ENCODE data around the gene IL12RB2. TPM values are rescaled to one million over a fixed set of nuclear protein-coding genes. Genes with fewer than 3 reads are reported as not detected.

IL12RB2 gene
- total and polyA plus RNA-seq, 2 donors (not counting 3 experiments of a cell fraction or from before 2014, with no cell fraction given) = 0.42 TPM; not detected in 1

DNA sequence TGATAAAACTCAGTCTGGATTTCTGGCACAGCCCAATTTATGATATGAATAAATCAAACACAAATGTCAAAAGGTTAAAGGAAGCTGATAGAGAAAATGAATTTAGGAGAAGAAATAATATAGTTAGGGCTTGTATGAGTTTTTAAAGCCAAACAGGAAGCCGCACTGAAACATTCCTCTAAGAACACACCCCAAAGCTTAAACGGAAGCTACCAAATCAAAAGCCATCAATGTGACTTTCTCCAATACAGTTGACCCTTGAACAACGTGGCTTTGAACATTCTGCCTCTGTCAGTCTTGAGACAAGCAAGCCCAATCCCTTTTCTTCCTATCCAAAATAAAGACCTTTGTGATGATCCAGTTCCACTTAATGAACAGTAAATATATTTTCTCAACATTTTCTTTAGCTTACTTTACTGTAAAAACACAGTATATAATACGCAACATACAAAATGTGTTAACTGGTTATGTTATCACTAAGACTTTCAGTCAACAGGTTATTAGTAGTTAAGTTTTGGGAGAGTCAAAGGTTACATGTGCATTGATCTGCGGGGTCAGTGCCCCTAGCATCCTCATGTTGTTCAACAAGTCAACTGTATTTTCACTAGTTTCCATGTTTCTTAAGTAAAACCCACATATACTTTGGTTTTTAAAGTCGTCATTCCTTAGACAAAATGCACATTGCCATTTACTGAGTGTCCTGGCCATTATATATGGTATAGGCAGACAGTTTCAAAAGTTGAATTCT is 111.3 kb downstream of the IL12RB2 start:
- H3K4me2 ChIP-seq (ENCODE audit: insufficient read depth, low read length) = no peak overlapping the region
- FAIRE-seq (no peak), DNase-seq (ENCODE audit: low read depth, low spot score) (no peak)
- TF ChIP-seq POLR2AphosphoS5 (IDR thresholded peaks at IDR 0.05; ENCODE audit: insufficient read depth, low read depth, low read length) (no peak), POLR2A (IDR thresholded peaks at IDR 0.05; ENCODE audit: low read depth, low read length) (no peak), FOS (IDR thresholded peaks at IDR 0.05; ENCODE audit: borderline replicate concordance, insufficient read depth, low read length) (no peak), EZH2 (IDR thresholded peaks at IDR 0.05; ENCODE audit: borderline replicate concordance, low read depth, low read length, severe bottlenecking) (no peak)
- no peaks in the 10 kb centered on the region for H3K27me3 ChIP-seq (ENCODE audit: control insufficient read depth in 2 of 2, insufficient read depth in 2 of 2, low read length in 2 of 2)
- ChIA-PET CTCF (interaction anchor here (0.7 to 0.9 kb wide), 2 partner anchors 72 to 81 kb away, joined by 4 read pairs; no protein-coding TSS in a partner anchor), POLR2A (no interaction called here)
- H3K9me3 ChIP-seq (replicated peaks; ENCODE audit: control insufficient read depth, insufficient read depth, low read length) = no peaks in the 10 kb centered on the region
- H3K36me3 ChIP-seq (ENCODE audit: control insufficient read depth in 2 of 2, extremely low read depth in 1 of 2, insufficient read depth in 2 of 2, low read length in 2 of 2) = peaks cover 22 to 56% of the 10 kb centered on the region in 2 experiments
- H3K9ac ChIP-seq (replicated peaks; ENCODE audit: extremely low read depth, insufficient read depth, low read length) = no peak overlapping the region
- dilution Hi-C loops (cut with MboI; ENCODE audit: extremely low pct_ligation_motif_present, low sequenced_read_pairs) = no loop called here
- H3K9me1 ChIP-seq (replicated peaks; ENCODE audit: control insufficient read depth, extremely low read depth, insufficient read depth, low read length) = no peaks in the 10 kb centered on the region
- H3K79me2 ChIP-seq (ENCODE audit: control insufficient read depth, insufficient read depth, low read length) = peaks cover 96% of the 10 kb centered on the region
- peaks cover 12% of the 10 kb centered on the region for H4K20me1 ChIP-seq (replicated peaks; ENCODE audit: control insufficient read depth, extremely low read depth, insufficient read depth, low read length)
- H3K4me1 ChIP-seq (ENCODE audit: control insufficient read depth, extremely low read depth, insufficient read depth, low read length) = peaks cover 7% of the 10 kb centered on the region
- no peak overlapping the region for H2AFZ ChIP-seq (ENCODE audit: low read depth, low read length)
- H3K4me3 ChIP-seq (replicated peaks in 1 of 3; ENCODE audit: insufficient read depth in 1 of 3, low read depth in 1 of 3, low read length in 3 of 3) = no peak overlapping the region
- intact Hi-C loops (cut with micrococcal nuclease) = loop anchor here (1.0 kb wide), 1 partner anchor 9 kb away; no protein-coding TSS in a partner anchor
- no peak overlapping the region for H3K27ac ChIP-seq (ENCODE audit: insufficient read depth, low read depth, low read length)
- BruUV-seq (replicated peaks) = no TSS peak

DNA sequence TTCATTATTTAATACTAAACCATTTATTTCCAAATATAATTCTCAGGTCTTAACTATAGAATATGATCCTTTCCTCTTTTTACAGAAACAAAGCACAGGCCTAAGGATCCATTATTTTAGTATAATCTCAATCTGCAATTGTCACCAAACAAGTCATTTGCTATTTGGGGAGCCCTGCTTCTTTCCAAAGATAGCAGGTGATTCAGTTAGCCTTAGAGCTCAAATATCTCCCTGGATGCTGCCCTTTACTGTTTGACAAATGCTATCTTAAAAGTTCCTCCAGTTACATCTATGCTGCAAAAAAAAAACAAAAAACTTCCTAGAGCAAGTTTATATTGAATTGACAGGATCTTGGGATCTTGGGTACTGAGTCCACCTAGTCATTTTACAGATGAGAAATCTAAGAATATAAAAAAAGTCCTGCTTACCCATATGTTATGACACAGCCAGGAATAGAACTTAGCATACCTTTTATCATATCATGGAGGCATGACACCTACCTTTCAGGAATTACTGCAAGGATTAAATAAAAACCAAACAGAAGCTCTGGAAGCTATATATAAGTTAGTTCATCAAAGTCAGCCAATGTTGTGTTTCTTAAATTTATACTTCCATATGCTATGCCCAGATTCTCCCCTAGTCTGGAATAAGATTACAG is 113.3 kb downstream of the IL12RB2 start:
- no TSS peak for BruUV-seq (replicated peaks)
- POLR2A ChIA-PET = no interaction called here

More for the DNA sequence above, 113.3 kb downstream of the IL12RB2 start:
- DNase-seq (ENCODE audit: low read depth, low spot score) (no peak), FAIRE-seq (no peak)
- CTCF ChIA-PET = interaction anchor here (1.9 kb wide), 1 partner anchor 8 kb away, joined by 4 read pairs; no protein-coding TSS in a partner anchor
- Histone ChIP-seq H3K4me2 (ENCODE audit: insufficient read depth, low read length) (no peak overlapping the region), H3K79me2 (ENCODE audit: control insufficient read depth, insufficient read depth, low read length) (peaks cover 97% of the 10 kb centered on the region), H3K4me3 (replicated peaks in 1 of 3; ENCODE audit: insufficient read depth in 1 of 3, low read depth in 1 of 3, low read length in 3 of 3) (no peak overlapping the region), H3K27me3 (ENCODE audit: control insufficient read depth in 2 of 2, insufficient read depth in 2 of 2, low read length in 2 of 2) (no peaks in the 10 kb centered on the region), H2AFZ (ENCODE audit: low read depth, low read length) (no peak overlapping the region), H3K9ac (replicated peaks; ENCODE audit: extremely low read depth, insufficient read depth, low read length) (no peak overlapping the region), H3K27ac (ENCODE audit: insufficient read depth, low read depth, low read length) (no peak overlapping the region), H3K36me3 (ENCODE audit: control insufficient read depth in 2 of 2, extremely low read depth in 1 of 2, insufficient read depth in 2 of 2, low read length in 2 of 2) (peaks cover 17 to 57% of the 10 kb centered on the region in 2 experiments), H3K9me3 (replicated peaks; ENCODE audit: control insufficient read depth, insufficient read depth, low read length) (no peaks in the 10 kb centered on the region), H4K20me1 (replicated peaks; ENCODE audit: control insufficient read depth, extremely low read depth, insufficient read depth, low read length) (peaks cover 17% of the 10 kb centered on the region), H3K9me1 (replicated peaks; ENCODE audit: control insufficient read depth, extremely low read depth, insufficient read depth, low read length) (no peaks in the 10 kb centered on the region), H3K4me1 (ENCODE audit: control insufficient read depth, extremely low read depth, insufficient read depth, low read length) (peaks cover 8% of the 10 kb centered on the region)
- TF ChIP-seq MAX (IDR thresholded peaks at IDR 0.05; ENCODE audit: insufficient read depth, insufficient read length) = no peak
- TF ChIP-seq, protein P1, sequence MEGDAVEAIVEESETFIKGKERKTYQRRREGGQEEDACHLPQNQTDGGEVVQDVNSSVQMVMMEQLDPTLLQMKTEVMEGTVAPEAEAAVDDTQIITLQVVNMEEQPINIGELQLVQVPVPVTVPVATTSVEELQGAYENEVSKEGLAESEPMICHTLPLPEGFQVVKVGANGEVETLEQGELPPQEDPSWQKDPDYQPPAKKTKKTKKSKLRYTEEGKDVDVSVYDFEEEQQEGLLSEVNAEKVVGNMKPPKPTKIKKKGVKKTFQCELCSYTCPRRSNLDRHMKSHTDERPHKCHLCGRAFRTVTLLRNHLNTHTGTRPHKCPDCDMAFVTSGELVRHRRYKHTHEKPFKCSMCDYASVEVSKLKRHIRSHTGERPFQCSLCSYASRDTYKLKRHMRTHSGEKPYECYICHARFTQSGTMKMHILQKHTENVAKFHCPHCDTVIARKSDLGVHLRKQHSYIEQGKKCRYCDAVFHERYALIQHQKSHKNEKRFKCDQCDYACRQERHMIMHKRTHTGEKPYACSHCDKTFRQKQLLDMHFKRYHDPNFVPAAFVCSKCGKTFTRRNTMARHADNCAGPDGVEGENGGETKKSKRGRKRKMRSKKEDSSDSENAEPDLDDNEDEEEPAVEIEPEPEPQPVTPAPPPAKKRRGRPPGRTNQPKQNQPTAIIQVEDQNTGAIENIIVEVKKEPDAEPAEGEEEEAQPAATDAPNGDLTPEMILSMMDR (IDR thresholded peaks at IDR 0.05; ENCODE audit: extremely low read depth in 1 of 2, insufficient read depth in 1 of 2, low read depth in 1 of 2, low read length in 2 of 2) = no peak
- no peak for TF ChIP-seq MYC (IDR thresholded peaks at IDR 0.05; ENCODE audit: low read depth, low read length)
- no peak for TF ChIP-seq POLR2A (IDR thresholded peaks at IDR 0.05; ENCODE audit: low read depth, low read length)
- TF ChIP-seq EZH2 (IDR thresholded peaks at IDR 0.05; ENCODE audit: borderline replicate concordance, low read depth, low read length, severe bottlenecking) = no peak
- no peak for TF ChIP-seq FOS (IDR thresholded peaks at IDR 0.05; ENCODE audit: borderline replicate concordance, insufficient read depth, low read length)
- intact Hi-C loops (cut with micrococcal nuclease) = no loop called here
- dilution Hi-C loops (cut with MboI; ENCODE audit: extremely low pct_ligation_motif_present, low sequenced_read_pairs) = no loop called here

Data from endothelial cell of umbilical vein (primary cell).